Head of caudate nucleus (tissue), 42 donors: ENCODE data around the gene STAT4.

Source experiments
- DNase-seq, 42 donors: peaks; one replicate each; pipeline versions ENCODE4 v3.0.0 to v3.0.0-alpha.2; 2020 to 2021; ENCODE audit warnings: mixed read lengths in 7 of 42
- intact Hi-C: fragments of 100-400 bp; cut with DNase I; formaldehyde crosslinking; loops from one replicate; pipeline ENCODE4 v1.15.0; 2022

Gene STAT4

DNA sequence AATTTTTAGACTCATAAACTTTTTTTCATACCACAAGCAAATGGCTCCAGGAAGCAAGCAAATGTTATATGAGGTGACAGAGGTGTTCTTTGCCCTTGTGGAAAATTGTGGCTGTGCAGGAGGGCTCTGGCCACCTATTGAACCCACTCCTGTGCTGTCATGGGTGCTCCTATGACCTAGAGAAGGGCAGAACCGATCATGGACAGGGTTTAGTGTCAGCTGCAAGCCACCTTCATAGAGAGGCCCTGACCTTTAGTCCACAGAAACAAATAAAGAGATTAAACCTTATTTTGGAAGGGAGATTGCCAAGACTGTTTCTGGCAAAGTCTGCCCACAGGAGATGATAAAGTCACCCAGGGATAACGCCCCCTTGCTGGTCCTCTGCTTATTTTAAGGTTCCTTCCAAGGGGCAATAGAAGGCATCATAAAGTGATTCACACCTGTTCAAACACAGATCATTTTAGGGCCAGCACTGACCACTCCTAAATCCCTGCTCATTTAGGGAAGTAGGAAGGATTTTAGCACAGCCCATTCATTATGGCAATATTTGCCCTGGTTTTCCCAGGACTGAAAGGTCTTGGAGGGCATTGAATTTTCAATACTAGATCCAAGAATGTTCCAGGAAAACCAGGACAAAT, 26.1 kb upstream of the STAT4 start:
- intact Hi-C loops = no loop called here
- DNase-seq = no peak

GRCh38 chr2:191176305-191176704, 25.5 kb upstream of the STAT4 start:
- intact Hi-C loops = no loop called here
- DNase-seq = no peak

- no peak for DNase-seq
- intact Hi-C loops = no loop called here
Observed at GRCh38 chr2:191174442-191174841, 23.6 kb upstream of the STAT4 start.

- no peak for DNase-seq
- intact Hi-C loops = no loop called here
Observed at GRCh38 chr2:191173206-191173605, 22.4 kb upstream of the STAT4 start.

GRCh38 chr2:191171708-191172355, 21.0 kb upstream of the STAT4 start:
- DNase-seq = no peak
- intact Hi-C loops = no loop called here

- no peak for DNase-seq
- intact Hi-C loops = no loop called here
Observed at GRCh38 chr2:191171286-191171685, 20.5 kb upstream of the STAT4 start.

- no peak for DNase-seq
- intact Hi-C loops = no loop called here
Observed at GRCh38 chr2:191170773-191171172, 20.0 kb upstream of the STAT4 start.

DNA sequence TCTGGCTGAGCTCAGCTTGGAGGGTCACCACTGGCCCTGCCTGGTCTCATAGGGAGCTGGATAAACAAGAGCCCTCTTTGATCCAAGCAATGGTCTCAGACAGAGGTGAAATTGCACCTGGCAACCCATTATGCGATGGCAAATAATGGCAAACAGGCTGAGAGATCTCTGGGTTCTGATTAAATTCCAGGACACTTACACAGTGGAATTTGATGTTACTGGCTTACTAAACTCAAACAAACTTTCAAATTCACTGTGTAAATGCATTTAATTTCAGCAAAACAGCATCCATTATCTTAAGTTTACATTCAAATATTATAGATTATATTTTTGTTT, 19.5 kb upstream of the STAT4 start:
- intact Hi-C loops = no loop called here
- no peak for DNase-seq

GRCh38 chr2:191169456-191170300, 18.9 kb upstream of the STAT4 start:
- intact Hi-C loops = loop anchor here (5.0 kb wide), 1 partner anchor 348 kb away; no protein-coding TSS in a partner anchor
- DNase-seq = no peak

GRCh38 chr2:191167766-191168165, 17.0 kb upstream of the STAT4 start:
- no peak for DNase-seq
- intact Hi-C loops = loop anchor here (5.0 kb wide), 1 partner anchor 350 kb away; no protein-coding TSS in a partner anchor

GRCh38 chr2:191166756-191167445, 16.1 kb upstream of the STAT4 start:
- DNase-seq = no peak
- intact Hi-C loops = loop anchor here (5.0 kb wide), 1 partner anchor 350 kb away; no protein-coding TSS in a partner anchor

DNA sequence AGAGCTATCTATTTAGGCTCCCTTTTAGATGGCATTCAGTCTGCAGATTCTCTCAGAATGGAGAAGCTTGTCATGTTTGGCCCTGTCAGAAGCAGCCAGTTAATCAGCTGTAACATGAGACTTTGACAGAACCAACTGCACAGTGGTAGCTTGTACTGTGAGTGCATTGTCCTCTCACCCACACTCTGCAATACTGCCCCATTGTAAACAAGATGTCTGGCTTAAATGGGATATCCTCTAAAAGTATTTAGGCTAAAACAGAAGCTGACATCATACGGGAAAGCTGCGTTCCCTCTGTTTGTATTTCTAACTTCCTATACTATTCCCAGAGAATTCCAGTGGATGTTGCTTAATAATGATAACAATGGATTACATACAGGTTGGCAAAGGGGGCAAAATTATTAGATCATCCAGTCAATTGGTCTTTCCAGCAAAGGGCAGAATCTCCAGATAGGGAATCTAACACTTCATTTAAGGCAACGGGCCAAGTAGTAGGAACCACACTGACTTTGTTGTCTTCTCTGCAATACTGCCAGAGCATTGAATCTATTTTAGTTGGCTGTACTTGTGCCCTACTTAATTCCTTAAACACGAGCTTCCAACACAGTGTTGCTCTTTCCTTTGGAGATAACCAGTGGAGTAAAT, 15.4 kb upstream of the STAT4 start:
- peak in 9 of 42 donors; percentile 5 to 69 (median 19) for DNase-seq

GRCh38 chr2:191165176-191165643, 14.4 kb upstream of the STAT4 start:
- DNase-seq = peak in 10 of 42 donors; percentile 8 to 66 (median 18)
- intact Hi-C loops = loop anchor here (5.0 kb wide), 1 partner anchor 352 kb away; no protein-coding TSS in a partner anchor

More for the DNA sequence above, 15.4 kb upstream of the STAT4 start:
- intact Hi-C loops = loop anchor here (5.0 kb wide), 1 partner anchor 351 kb away; no protein-coding TSS in a partner anchor

DNA sequence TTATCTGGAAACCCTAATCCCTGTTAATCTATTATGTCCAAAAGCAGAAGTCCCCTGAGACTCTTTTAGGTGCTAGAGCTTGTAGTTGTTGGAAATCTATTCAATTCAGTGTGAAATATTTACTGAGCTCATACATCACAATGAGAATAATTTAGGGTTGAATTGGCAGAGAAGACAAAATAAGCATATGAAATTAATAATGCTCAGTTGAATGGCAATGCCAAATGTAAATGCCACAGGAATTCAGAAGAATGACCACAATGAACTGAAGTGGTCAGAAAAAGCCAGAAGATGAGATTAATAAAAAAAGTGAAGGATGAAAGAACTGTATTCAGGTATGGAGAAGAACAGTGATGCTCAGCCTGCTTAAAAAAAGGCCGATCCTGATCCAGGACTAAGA, 8.0 kb upstream of the STAT4 start:
- intact Hi-C loops = no loop called here
- DNase-seq = no peak

DNA sequence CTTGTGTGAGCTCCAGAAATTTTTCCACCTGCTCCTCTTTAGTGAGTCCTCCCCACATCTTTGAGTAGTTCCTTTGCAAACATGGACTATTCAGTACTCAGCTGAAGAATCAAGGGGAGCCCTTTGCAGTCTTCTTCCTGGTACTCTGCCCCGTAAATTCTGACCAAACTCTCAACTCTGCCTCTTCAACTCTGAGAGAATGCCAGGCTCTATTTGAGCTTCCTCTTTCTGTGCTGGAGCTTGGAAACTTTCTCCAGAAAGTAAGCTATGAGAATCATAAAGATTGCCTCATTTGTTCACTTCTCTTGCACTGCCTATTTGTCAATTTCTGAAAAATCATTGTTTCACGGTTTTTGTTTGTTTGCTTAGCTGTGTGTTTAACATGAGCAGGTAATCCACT, 7.4 kb upstream of the STAT4 start:
- intact Hi-C loops = no loop called here
- DNase-seq = no peak

- DNase-seq = no peak
- intact Hi-C loops = no loop called here
Observed at GRCh38 chr2:191155608-191156071, 4.8 kb upstream of the STAT4 start.

GRCh38 chr2:191153716-191154115, 2.9 kb upstream of the STAT4 start:
- intact Hi-C loops = no loop called here
- no peak for DNase-seq

DNA sequence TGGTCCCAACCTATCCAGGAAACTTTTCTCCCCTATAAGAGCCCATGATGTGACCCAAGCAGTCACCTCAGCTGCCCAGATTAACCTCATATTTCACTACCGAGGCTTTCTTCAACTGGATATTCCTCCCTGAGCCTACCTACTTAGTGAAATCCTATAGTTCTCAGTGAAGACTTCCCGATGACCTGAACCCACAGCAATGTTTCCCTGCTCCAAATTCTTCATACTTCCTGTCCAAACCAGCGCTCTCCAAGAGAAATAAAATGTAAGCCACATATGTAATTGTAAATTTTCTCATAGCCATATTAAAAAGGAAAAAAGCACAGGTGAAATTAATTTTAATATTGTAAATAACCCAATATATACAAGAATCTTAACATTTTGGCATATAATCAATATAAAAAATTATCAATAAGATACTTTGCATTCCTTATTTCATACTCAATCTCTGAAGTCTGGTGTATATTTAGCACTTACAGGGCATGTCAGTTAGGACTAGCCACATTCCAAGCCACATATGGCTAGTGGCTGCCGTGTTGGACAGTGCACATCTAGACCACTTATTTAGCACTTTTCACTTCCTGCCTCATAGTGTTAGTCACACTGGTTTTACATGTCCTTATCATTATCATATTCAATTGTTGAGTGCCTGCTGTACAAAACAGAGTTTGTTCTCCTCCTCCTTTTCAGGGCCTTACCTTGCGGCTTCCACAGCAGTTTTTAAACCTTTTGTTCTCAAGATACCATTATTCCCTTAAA, 1.9 kb upstream of the STAT4 start:
- intact Hi-C loops = no loop called here
- no peak for DNase-seq
